ENCODE results near the gene ACSS3.

Gene ACSS3

GRCh38 chr12:81172851-81173250 lies 95.0 kb downstream of the ACSS3 start:
- H3K4me2 ChIP-seq (ENCODE audit: low read length): no peak overlapping the region
- no peaks in the 10 kb centered on the region for H4K20me1 ChIP-seq (ENCODE audit: insufficient read depth, low read length)
- no peaks in the 10 kb centered on the region for H3K9me3 ChIP-seq (ENCODE audit: low read length)
- H3K27ac ChIP-seq (ENCODE audit: low read depth, low read length, poor library complexity, severe bottlenecking): no peak overlapping the region
- H3F3A ChIP-seq (ENCODE audit: insufficient read depth, low read length): no peaks in the 10 kb centered on the region
- H3K36me3 ChIP-seq (ENCODE audit: insufficient read depth, low read length): no peaks in the 10 kb centered on the region
- H3K4me1 ChIP-seq (ENCODE audit: insufficient read depth, low read length, severe bottlenecking): no peaks in the 10 kb centered on the region
- no peak overlapping the region for H3K4me3 ChIP-seq (ENCODE audit: low read depth, low read length, poor library complexity, severe bottlenecking)
- H3K79me2 ChIP-seq (ENCODE audit: insufficient read depth, low read length): no peaks in the 10 kb centered on the region
- TF ChIP-seq CTCF (IDR thresholded peaks at IDR 0.05; ENCODE audit: low read length) (no peak), EZH2 (IDR thresholded peaks at IDR 0.05; ENCODE audit: borderline replicate concordance, low read length) (no peak)
- no peak overlapping the region for H3K9ac ChIP-seq (ENCODE audit: low read length)
- H3K27me3 ChIP-seq (ENCODE audit: insufficient read depth, low read length): no peaks in the 10 kb centered on the region
- H2AFZ ChIP-seq (ENCODE audit: low read length): no peak overlapping the region
- no peaks in the 10 kb centered on the region for H3K9me2 ChIP-seq (ENCODE audit: low read depth, low read length)

GRCh38 chr12:81174664-81175063 lies 96.8 kb downstream of the ACSS3 start:
- no peaks in the 10 kb centered on the region for H4K20me1 ChIP-seq (ENCODE audit: insufficient read depth, low read length)
- H3K9me3 ChIP-seq (ENCODE audit: low read length): no peaks in the 10 kb centered on the region
- H3K4me3 ChIP-seq (ENCODE audit: low read depth, low read length, poor library complexity, severe bottlenecking): no peak overlapping the region
- no peak overlapping the region for H3K27ac ChIP-seq (ENCODE audit: low read depth, low read length, poor library complexity, severe bottlenecking)
- H3K27me3 ChIP-seq (ENCODE audit: insufficient read depth, low read length): no peaks in the 10 kb centered on the region
- H3F3A ChIP-seq (ENCODE audit: insufficient read depth, low read length): no peaks in the 10 kb centered on the region
- TF ChIP-seq CTCF (IDR thresholded peaks at IDR 0.05; ENCODE audit: low read length) (no peak), EZH2 (IDR thresholded peaks at IDR 0.05; ENCODE audit: borderline replicate concordance, low read length) (no peak)
- no peak overlapping the region for H3K9ac ChIP-seq (ENCODE audit: low read length)
- no peaks in the 10 kb centered on the region for H3K4me1 ChIP-seq (ENCODE audit: insufficient read depth, low read length, severe bottlenecking)
- no peaks in the 10 kb centered on the region for H3K36me3 ChIP-seq (ENCODE audit: insufficient read depth, low read length)
- H3K79me2 ChIP-seq (ENCODE audit: insufficient read depth, low read length): no peaks in the 10 kb centered on the region
- no peak overlapping the region for H2AFZ ChIP-seq (ENCODE audit: low read length)
- H3K4me2 ChIP-seq (ENCODE audit: low read length): no peak overlapping the region
- H3K9me2 ChIP-seq (ENCODE audit: low read depth, low read length): no peaks in the 10 kb centered on the region

GRCh38 chr12:81176796-81177195 lies 98.9 kb downstream of the ACSS3 start:
- no peaks in the 10 kb centered on the region for H3K36me3 ChIP-seq (ENCODE audit: insufficient read depth, low read length)
- H3K4me1 ChIP-seq (ENCODE audit: insufficient read depth, low read length, severe bottlenecking): no peaks in the 10 kb centered on the region
- H3K4me3 ChIP-seq (ENCODE audit: low read depth, low read length, poor library complexity, severe bottlenecking): no peak overlapping the region
- no peaks in the 10 kb centered on the region for H3K9me3 ChIP-seq (ENCODE audit: low read length)
- H3K4me2 ChIP-seq (ENCODE audit: low read length): no peak overlapping the region
- no peaks in the 10 kb centered on the region for H3K79me2 ChIP-seq (ENCODE audit: insufficient read depth, low read length)
- H3K27ac ChIP-seq (ENCODE audit: low read depth, low read length, poor library complexity, severe bottlenecking): no peak overlapping the region
- H3K27me3 ChIP-seq (ENCODE audit: insufficient read depth, low read length): no peaks in the 10 kb centered on the region
- TF ChIP-seq EZH2 (IDR thresholded peaks at IDR 0.05; ENCODE audit: borderline replicate concordance, low read length) (no peak), CTCF (IDR thresholded peaks at IDR 0.05; ENCODE audit: low read length) (no peak)
- H3F3A ChIP-seq (ENCODE audit: insufficient read depth, low read length): no peaks in the 10 kb centered on the region
- H4K20me1 ChIP-seq (ENCODE audit: insufficient read depth, low read length): no peaks in the 10 kb centered on the region
- no peak overlapping the region for H2AFZ ChIP-seq (ENCODE audit: low read length)
- no peak overlapping the region for H3K9ac ChIP-seq (ENCODE audit: low read length)
- no peaks in the 10 kb centered on the region for H3K9me2 ChIP-seq (ENCODE audit: low read depth, low read length)
